PC-3 (cell line): ENCODE measurements around the gene MAML3. TPM values are rescaled to one million over a fixed set of nuclear protein-coding genes. Genes with fewer than 3 reads are reported as not detected.
A peak's percentile ranks its signal among the peaks of the same experiment; 100 is the strongest.

Experiments
- ATAC-seq: fragments of 200-7000 bp; cut with Tn5 transposase; 2 replicates; pipeline ENCODE4 v1.9.1; 2020; ENCODE audit warnings: mild to moderate bottlenecking, moderate library complexity
- BruUV-seq: library from RNA; stranded (reverse); fragments of 400-500 nt; replicated peaks from 2 replicates; lab custom pipeline; 2021; lab: Mats Ljungman, UMichigan
- CTCF ChIA-PET: fragments of 300-600 bp; sonication (Branson Sonifier 250); formaldehyde crosslinking; loops from one replicate; lab custom pipeline; 2022; ENCODE audit warnings: antibody characterized with exemption; lab: Charles Lee
- POLR2A ChIA-PET: fragments of 300-600 bp; sonication (Branson Sonifier 250); formaldehyde crosslinking; loops from one replicate; lab custom pipeline; 2022; ENCODE audit warnings: antibody characterized with exemption; ENCODE audit not compliant: unreplicated experiment; lab: Charles Lee
- DNase-seq: peaks from one replicate; pipeline ENCODE4 v3.0.0-alpha.2; 2015
- H2AFZ ChIP-seq: fragments of 300-600 bp; sonication (generic); 2 replicates; pipeline ENCODE4 v1.6.0; 2016; ENCODE audit warnings: antibody characterized with exemption, low read length
- H3F3A ChIP-seq: fragments of 300-600 bp; sonication (generic); one replicate; pipeline ENCODE4 v1.6.0; 2017; ENCODE audit warnings: antibody characterized with exemption, low read length, control low read depth, mild to moderate bottlenecking; ENCODE audit not compliant: unreplicated experiment
- H3K27ac ChIP-seq: fragments of 300-600 bp; sonication (generic); 2 replicates; pipeline ENCODE4 v1.5.1; 2016; ENCODE audit warnings: mild to moderate bottlenecking, low read length
- H3K27me3 ChIP-seq: fragments of 300-600 bp; sonication (generic); 2 replicates; pipeline ENCODE4 v1.6.1; 2016; ENCODE audit warnings: low read length, mixed read lengths
- H3K36me3 ChIP-seq: fragments of 300-600 bp; sonication (generic); 2 replicates; pipeline ENCODE4 v1.6.1; 2016; ENCODE audit warnings: low read depth, mixed run types, low read length, mixed read lengths
- H3K4me1 ChIP-seq: fragments of 300-600 bp; sonication (generic); 2 replicates; pipeline ENCODE4 v1.5.1; 2016; ENCODE audit warnings: low read length; ENCODE audit not compliant: insufficient read depth
- H3K4me2 ChIP-seq: fragments of 300-600 bp; sonication (generic); 2 replicates; pipeline ENCODE4 v1.6.0; 2016; ENCODE audit warnings: low read length
- H3K4me3 ChIP-seq: fragments of 300-600 bp; sonication (generic); 2 replicates; pipeline ENCODE4 v1.5.1; 2016; ENCODE audit warnings: mild to moderate bottlenecking, low read length, mixed read lengths
- H3K79me2 ChIP-seq: fragments of 300-600 bp; sonication (generic); 2 replicates; pipeline ENCODE4 v1.6.1; 2017; ENCODE audit warnings: low read length, mixed read lengths
- H3K9ac ChIP-seq: fragments of 300-600 bp; sonication (generic); 2 replicates; pipeline ENCODE4 v1.6.0; 2016; ENCODE audit warnings: mild to moderate bottlenecking, low read length
- H3K9me2 ChIP-seq: fragments of 300-600 bp; sonication (generic); replicated peaks from 2 replicates; pipeline ENCODE4 v1.6.1; 2016; ENCODE audit warnings: mixed run types, low read length, mixed read lengths
- H3K9me3 ChIP-seq: fragments of 300-600 bp; sonication (generic); 2 replicates; pipeline ENCODE4 v1.6.1; 2016; ENCODE audit warnings: low read length, mixed read lengths
- H4K20me1 ChIP-seq: fragments of 300-600 bp; sonication (generic); 2 replicates; pipeline ENCODE4 v1.6.1; 2016; ENCODE audit warnings: low read length, mixed read lengths
- CTCF ChIP-seq: fragments of 300-600 bp; sonication (generic); conservative IDR thresholded peaks from 2 replicates; pipeline ENCODE4 v1.5.1; 2017; ENCODE audit warnings: antibody characterized with exemption, low read depth, mild to moderate bottlenecking, low read length
- EZH2 ChIP-seq: fragments of 300-600 bp; sonication (generic); IDR thresholded peaks from one replicate; pipeline ENCODE4 v1.6.1; 2017; ENCODE audit warnings: antibody characterized with exemption, mild to moderate bottlenecking, low read length; ENCODE audit not compliant: unreplicated experiment
- EZH2phosphoT487 ChIP-seq: fragments of 300-600 bp; sonication (generic); IDR thresholded peaks from 2 replicates; pipeline ENCODE4 v1.6.1; 2018; ENCODE audit warnings: mild to moderate bottlenecking, antibody characterized with exemption, low read length, borderline replicate concordance
- intact Hi-C: fragments of 100-400 bp; cut with micrococcal nuclease; formaldehyde crosslinking; loops from 2 replicates; pipeline ENCODE4 v1.9.0; 2023
- total RNA-seq: library from RNA; depleted of rRNA; stranded (reverse); fragments of >200 nt; gene quantifications from 2 replicates; pipeline ENCODE4 v1.2.3, GENCODE V29; 2014

MAML3 gene
- total RNA-seq, 1 experiment from 2014 or later: 4.3 TPM

GRCh38 chr4:140116442-140117104 is 37.4 kb downstream of the MAML3 start:
- Histone ChIP-seq H3K79me2 (no peaks in the 10 kb centered on the region), H3K27ac (peak overlapping the region; percentile 61), H3K27me3 (no peaks in the 10 kb centered on the region), H2AFZ (0 out of 2 replicates have a peak overlapping the region, but pooled peaks have one; percentile 7), H3K4me2 (peak overlapping the region; percentile 59), H3F3A (no peaks in the 10 kb centered on the region), H3K4me1 (peaks cover 13% of the 10 kb centered on the region), H3K4me3 (no peak overlapping the region), H3K9me3 (no peaks in the 10 kb centered on the region), H3K9ac (no peak overlapping the region), H4K20me1 (no peaks in the 10 kb centered on the region), H3K9me2 (no peaks in the 10 kb centered on the region), H3K36me3 (no peaks in the 10 kb centered on the region)
- peak; percentile 92 for ATAC-seq
- BruUV-seq: no TSS peak
- peak; percentile 70 for DNase-seq
- ChIA-PET CTCF (no interaction called here), POLR2A (interaction anchor here (0.6 kb wide), 1 partner anchor 22 kb away, joined by 3 read pairs; no protein-coding TSS in a partner anchor)
- intact Hi-C loops: no loop called here
- TF ChIP-seq CTCF: no peak
- no peak for TF ChIP-seq EZH2
- TF ChIP-seq EZH2phosphoT487: no peak

GRCh38 chr4:140115140-140115539 is 38.8 kb downstream of the MAML3 start:
- Histone ChIP-seq H3K36me3 (no peaks in the 10 kb centered on the region), H3K9ac (no peak overlapping the region), H3K27ac (no peak overlapping the region), H3K9me2 (no peaks in the 10 kb centered on the region), H2AFZ (no peak overlapping the region), H3K79me2 (no peaks in the 10 kb centered on the region), H3K4me1 (peaks cover 13% of the 10 kb centered on the region), H3F3A (no peaks in the 10 kb centered on the region), H4K20me1 (no peaks in the 10 kb centered on the region), H3K9me3 (no peaks in the 10 kb centered on the region), H3K4me3 (no peak overlapping the region), H3K4me2 (no peak overlapping the region), H3K27me3 (no peaks in the 10 kb centered on the region)
- BruUV-seq: no TSS peak
- CTCF ChIA-PET: no interaction called here
- ATAC-seq: no peak
- POLR2A ChIA-PET: no interaction called here
- intact Hi-C loops: no loop called here
- TF ChIP-seq EZH2: no peak
- TF ChIP-seq EZH2phosphoT487: no peak
- no peak for TF ChIP-seq CTCF
- no peak for DNase-seq

- Histone ChIP-seq H4K20me1 (no peaks in the 10 kb centered on the region), H2AFZ (no peak overlapping the region), H3F3A (no peaks in the 10 kb centered on the region), H3K9ac (no peak overlapping the region), H3K36me3 (no peaks in the 10 kb centered on the region), H3K9me3 (no peaks in the 10 kb centered on the region), H3K9me2 (no peaks in the 10 kb centered on the region), H3K4me2 (no peak overlapping the region), H3K4me3 (no peak overlapping the region), H3K27ac (no peak overlapping the region), H3K4me1 (peaks cover 13% of the 10 kb centered on the region), H3K79me2 (no peaks in the 10 kb centered on the region), H3K27me3 (no peaks in the 10 kb centered on the region)
- ATAC-seq (no peak), DNase-seq (no peak)
- TF ChIP-seq CTCF: no peak
- TF ChIP-seq EZH2: no peak
- TF ChIP-seq EZH2phosphoT487: no peak
- intact Hi-C loops: no loop called here
- ChIA-PET CTCF (no interaction called here), POLR2A (no interaction called here)
- no TSS peak for BruUV-seq
Measured at GRCh38 chr4:140113653-140114052, 40.3 kb downstream of the MAML3 start.
